HepG2 (cell line): ENCODE results near the gene TMEM221. TPM values are rescaled to one million over a fixed set of nuclear protein-coding genes. Genes with fewer than 3 reads are reported as not detected.

Experiments used
- ATF5 ChIP-seq: sonication (generic); formaldehyde crosslinking; IDR thresholded peaks from 2 replicates; pipeline ENCODE4 v1.4.0; 2020; ENCODE audit warnings: mild to moderate bottlenecking, low read depth, missing genetic modification reagents
- ATRX ChIP-seq: sonication (generic); formaldehyde crosslinking; IDR thresholded peaks from 2 replicates; pipeline ENCODE4 v1.4.0; 2020; ENCODE audit warnings: missing genetic modification reagents, borderline replicate concordance
- DRAP1 ChIP-seq: IDR thresholded peaks from 2 replicates; pipeline ENCODE4 v1.6.1; 2016; ENCODE audit warnings: missing genetic modification reagents, missing compliant biosample characterization
- HINFP ChIP-seq: sonication (generic); formaldehyde crosslinking; IDR thresholded peaks from 2 replicates; pipeline ENCODE4 v1.4.0; 2020; ENCODE audit warnings: low read depth, mild to moderate bottlenecking, missing genetic modification reagents
- KDM2A ChIP-seq: sonication (generic); formaldehyde crosslinking; IDR thresholded peaks from 2 replicates; pipeline ENCODE4 v1.4.0; 2020; ENCODE audit warnings: low read depth, missing genetic modification reagents, borderline replicate concordance
- KDM5B ChIP-seq: sonication (generic); formaldehyde crosslinking; IDR thresholded peaks from 2 replicates; pipeline ENCODE4 v1.4.0; 2020; ENCODE audit warnings: missing genetic modification reagents, mild to moderate bottlenecking, borderline replicate concordance
- MTA3 ChIP-seq: sonication (generic); formaldehyde crosslinking; IDR thresholded peaks from 2 replicates; pipeline ENCODE4 v1.4.0; 2020; ENCODE audit warnings: missing genetic modification reagents
- NR3C1 ChIP-seq: sonication (generic); formaldehyde crosslinking; IDR thresholded peaks from 2 replicates; pipeline ENCODE4 v1.4.0; 2020; ENCODE audit warnings: missing genetic modification reagents
- PRMT3 ChIP-seq: sonication (generic); formaldehyde crosslinking; IDR thresholded peaks from 2 replicates; pipeline ENCODE4 v1.8.1; 2022; ENCODE audit warnings: low read depth, mild to moderate bottlenecking, moderate library complexity, missing genetic modification reagents, borderline replicate concordance
- RFXAP ChIP-seq: sonication (generic); formaldehyde crosslinking; IDR thresholded peaks from 2 replicates; pipeline ENCODE4 v1.4.0; 2020; ENCODE audit warnings: missing genetic modification reagents, borderline replicate concordance
- SATB2 ChIP-seq: sonication (generic); formaldehyde crosslinking; IDR thresholded peaks from 2 replicates; pipeline ENCODE4 v1.5.0; 2020; ENCODE audit warnings: missing genetic modification reagents
- SKI ChIP-seq: fragments of 450-650 bp; IDR thresholded peaks from one replicate; pipeline ENCODE4 v1.6.1; 2018; ENCODE audit warnings: mild to moderate bottlenecking; ENCODE audit not compliant: partially characterized antibody
- SNAPC2 ChIP-seq: sonication (generic); formaldehyde crosslinking; IDR thresholded peaks from 2 replicates; pipeline ENCODE4 v1.8.1; 2022; ENCODE audit warnings: mild to moderate bottlenecking, missing genetic modification reagents
- SPEN ChIP-seq: sonication (generic); formaldehyde crosslinking; IDR thresholded peaks from 2 replicates; pipeline ENCODE4 v1.5.1; 2020; ENCODE audit warnings: low read depth, mild to moderate bottlenecking, missing genetic modification reagents
- TAF15 ChIP-seq: fragments of 200-400 bp; formaldehyde crosslinking; IDR thresholded peaks from one replicate; pipeline ENCODE4 v1.6.1; 2018; ENCODE audit warnings: mild to moderate bottlenecking, low read depth, low read length; ENCODE audit not compliant: poor library complexity, severe bottlenecking
- XBP1 ChIP-seq: sonication (generic); formaldehyde crosslinking; IDR thresholded peaks from 2 replicates; pipeline ENCODE4 v1.5.0; 2020; ENCODE audit warnings: missing genetic modification reagents
- ZHX1 ChIP-seq: sonication (generic); formaldehyde crosslinking; IDR thresholded peaks from 2 replicates; pipeline ENCODE4 v1.8.1; 2022; ENCODE audit warnings: low read depth, mild to moderate bottlenecking, missing genetic modification reagents
- ZNF335 ChIP-seq: sonication (generic); formaldehyde crosslinking; IDR thresholded peaks from 2 replicates; pipeline ENCODE4 v1.4.0; 2020; ENCODE audit warnings: missing genetic modification reagents
- ZNF451 ChIP-seq: sonication (generic); formaldehyde crosslinking; IDR thresholded peaks from 2 replicates; pipeline ENCODE4 v1.5.0; 2020; ENCODE audit warnings: mild to moderate bottlenecking, missing genetic modification reagents
- ZNF563 ChIP-seq: sonication (generic); formaldehyde crosslinking; IDR thresholded peaks from 2 replicates; pipeline ENCODE4 v1.8.0; 2022; ENCODE audit warnings: mild to moderate bottlenecking, moderate library complexity, missing genetic modification reagents
- ZNF749 ChIP-seq: sonication (generic); formaldehyde crosslinking; IDR thresholded peaks from 2 replicates; pipeline ENCODE4 v1.8.0; 2022; ENCODE audit warnings: mild to moderate bottlenecking, missing genetic modification reagents, moderate library complexity, borderline replicate concordance
- ZNF75D ChIP-seq: sonication (generic); formaldehyde crosslinking; IDR thresholded peaks from 2 replicates; pipeline ENCODE4 v1.8.1; 2023; ENCODE audit warnings: missing genetic modification reagents, mild to moderate bottlenecking, borderline replicate concordance
- ZNF761 ChIP-seq: sonication (generic); formaldehyde crosslinking; conservative IDR thresholded peaks from 2 replicates; pipeline ENCODE4 v1.4.0; 2020; ENCODE audit warnings: mild to moderate bottlenecking, missing genetic modification reagents
- ZZZ3 ChIP-seq: sonication (generic); formaldehyde crosslinking; IDR thresholded peaks from 2 replicates; pipeline ENCODE4 v1.4.0; 2020; ENCODE audit warnings: missing genetic modification reagents, mild to moderate bottlenecking, borderline replicate concordance
- polyA plus RNA-seq, 8 experiments: library from polyadenylated mRNA; depleted of rRNA in 3 of 8; stranded (reverse) in 7 of 8; unstranded in 1 of 8; fragments of >200 nt; fragmentation: Illumina TruSeq in 4 of 8; extraction: Trizol in 4 of 8; gene quantifications; 2 replicates each; pipeline versions ENCODE4 v1.2.1 to v1.2.3, GENCODE V29; 2011 to 2016; ENCODE audit warnings: low read depth in 4 of 8, missing spikeins in 1 of 8, mixed read lengths in 1 of 8; ENCODE audit not compliant: insufficient read depth in 1 of 8
- total RNA-seq, 5 experiments: library from RNA; depleted of rRNA; stranded (reverse); fragments of >200 nt; fragmentation: Illumina TruSeq; extraction: Trizol; gene quantifications; 2 replicates each; pipeline ENCODE4 v1.2.3, GENCODE V29; 2016; ENCODE audit warnings: low read depth in 1 of 5
- TF ChIP-seq, protein P1 (sequence below): sonication (generic); formaldehyde crosslinking; conservative IDR thresholded peaks from 2 replicates; pipeline ENCODE4 v1.8.0; 2022; ENCODE audit warnings: mild to moderate bottlenecking, moderate library complexity, missing genetic modification reagents

Gene TMEM221
- total and polyA plus RNA-seq, 2 of the 13 experiments (the other 11 are each of a cell fraction or from before 2014, with no cell fraction given): 0.33 to 0.77 TPM

- TF ChIP-seq, protein P1, sequence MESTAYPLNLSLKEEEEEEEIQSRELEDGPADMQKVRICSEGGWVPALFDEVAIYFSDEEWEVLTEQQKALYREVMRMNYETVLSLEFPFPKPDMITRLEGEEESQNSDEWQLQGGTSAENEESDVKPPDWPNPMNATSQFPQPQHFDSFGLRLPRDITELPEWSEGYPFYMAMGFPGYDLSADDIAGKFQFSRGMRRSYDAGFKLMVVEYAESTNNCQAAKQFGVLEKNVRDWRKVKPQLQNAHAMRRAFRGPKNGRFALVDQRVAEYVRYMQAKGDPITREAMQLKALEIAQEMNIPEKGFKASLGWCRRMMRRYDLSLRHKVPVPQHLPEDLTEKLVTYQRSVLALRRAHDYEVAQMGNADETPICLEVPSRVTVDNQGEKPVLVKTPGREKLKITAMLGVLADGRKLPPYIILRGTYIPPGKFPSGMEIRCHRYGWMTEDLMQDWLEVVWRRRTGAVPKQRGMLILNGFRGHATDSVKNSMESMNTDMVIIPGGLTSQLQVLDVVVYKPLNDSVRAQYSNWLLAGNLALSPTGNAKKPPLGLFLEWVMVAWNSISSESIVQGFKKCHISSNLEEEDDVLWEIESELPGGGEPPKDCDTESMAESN (CRISPR knock-in tag): no peak
- no peak for TF ChIP-seq HINFP (CRISPR knock-in tag)
- TF ChIP-seq ZNF563 (CRISPR knock-in tag): no peak
- no peak for TF ChIP-seq ZNF335
- TF ChIP-seq ZNF761 (CRISPR knock-in tag): no peak
- no peak for TF ChIP-seq SNAPC2 (CRISPR knock-in tag)
- no peak for TF ChIP-seq ATF5
- TF ChIP-seq DRAP1 (CRISPR knock-in tag): no peak
- TF ChIP-seq ZNF749 (CRISPR knock-in tag): no peak
- TF ChIP-seq NR3C1: no peak
- 0 out of 2 replicates have a peak, but pooled peaks have one; percentile 4 for TF ChIP-seq ZNF451
- no peak for TF ChIP-seq TAF15
- TF ChIP-seq SPEN (CRISPR knock-in tag): no peak
- TF ChIP-seq RFXAP (CRISPR knock-in tag): no peak
- TF ChIP-seq PRMT3 (CRISPR knock-in tag): no peak
- no peak for TF ChIP-seq ZZZ3 (CRISPR knock-in tag)
- no peak for TF ChIP-seq KDM5B
- TF ChIP-seq KDM2A: no peak
- no peak for TF ChIP-seq SKI
- TF ChIP-seq ZHX1 (CRISPR knock-in tag): no peak
- no peak for TF ChIP-seq MTA3 (CRISPR knock-in tag)
- TF ChIP-seq ZNF75D (CRISPR knock-in tag): no peak
- no peak for TF ChIP-seq ATRX (CRISPR knock-in tag)
- no peak for TF ChIP-seq XBP1
- no peak for TF ChIP-seq SATB2
Measured at GRCh38 chr19:17420475-17420924, 28.0 kb downstream of the TMEM221 start (continued).
